ENCODE measurements around the gene CDC42SE1. TPM values are rescaled to one million over a fixed set of nuclear protein-coding genes. Genes with fewer than 3 reads are reported as not detected.

Gene CDC42SE1
- total RNA-seq, 4 donors from 2014 or later, result 13.2 to 31.7 (median 22.8) TPM

DNA sequence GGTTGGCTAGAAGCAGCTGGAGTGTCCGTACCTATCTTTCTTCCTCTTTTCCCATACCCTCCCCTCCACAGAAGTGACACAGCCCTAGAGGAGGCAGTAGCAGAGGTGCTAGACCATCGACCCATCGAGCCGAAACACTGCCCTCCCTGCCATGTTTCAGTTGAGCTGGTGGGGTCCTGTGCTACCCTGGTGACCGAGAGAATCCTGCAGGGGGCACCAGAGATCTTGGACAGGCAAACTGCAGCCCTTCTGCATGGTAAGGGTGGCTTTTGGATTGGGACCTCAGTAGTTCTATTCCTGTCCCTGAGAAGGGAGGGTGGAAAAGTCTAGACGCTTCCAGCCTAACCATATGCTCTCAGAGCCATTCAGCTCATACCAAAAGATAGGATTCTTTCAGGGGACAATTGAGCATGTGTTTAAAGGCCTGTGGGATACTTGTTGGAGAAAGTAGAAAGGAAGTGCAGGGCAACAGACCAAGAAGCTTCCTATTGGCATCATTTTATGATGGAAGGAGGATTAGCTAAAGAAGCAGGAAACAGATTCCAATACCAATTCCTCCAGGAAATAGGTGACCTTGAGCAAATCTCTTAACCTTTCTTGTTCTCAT lies 34.8 kb downstream of the CDC42SE1 start:
- Histone ChIP-seq H3K4me3 (no peak overlapping the region), H3K9me3 (no peaks in the 10 kb centered on the region), H3K4me1 (peaks cover 16 to 21% of the 10 kb centered on the region in 2 donors), H3K27ac (peak overlapping the region; percentile 45 to 75 (median 72)), H3K27me3 (no peaks in the 10 kb centered on the region), H3K36me3 (peaks cover 0 to 42% of the 10 kb centered on the region in 2 donors)
- DNase-seq, result peak; percentile 71 to 81
- peak; percentile 68 to 81 (median 77) for TF ChIP-seq CTCF (IDR thresholded peaks at IDR 0.05 in 4 of 5, conservative IDR thresholded peaks at IDR 0.05 in 1 of 5)
- TF ChIP-seq POLR2A (IDR thresholded peaks at IDR 0.05), result no peak
- intact Hi-C loops (cut with DNase I; ENCODE audit: low total_unique reads), result loop anchor here (1.0 to 5.0 kb wide), 5 partner anchors 24 to 123 kb away; partner anchors contain the start of genes CDC42SE1, GABPB2 and SEMA6C
- peak; percentile 88 to 99 for ATAC-seq
- in situ Hi-C loops (cut with MboI; ENCODE audit: low sequenced_read_pairs in 4 of 4), result no loop called here

- H3K27me3 ChIP-seq, result no peaks in the 10 kb centered on the region
- peaks cover 19 to 27% of the 10 kb centered on the region in 2 donors for H3K4me1 ChIP-seq
- in situ Hi-C loops (cut with MboI; ENCODE audit: low sequenced_read_pairs in 4 of 4) (no loop called here), intact Hi-C loops (cut with DNase I; ENCODE audit: low total_unique reads) (loop anchor here (10.0 kb wide), 1 partner anchor 811 kb away; no protein-coding TSS in a partner anchor)
- no peak overlapping the region for H3K4me3 ChIP-seq
- H3K9me3 ChIP-seq, result no peaks in the 10 kb centered on the region
- DNase-seq, result no peak
- ATAC-seq, result no peak
- peaks cover 0 to 13% of the 10 kb centered on the region in 2 donors for H3K36me3 ChIP-seq
- peak overlapping the region in 1 of 4 donors; percentile 19 for H3K27ac ChIP-seq
- TF ChIP-seq CTCF (IDR thresholded peaks at IDR 0.05 in 4 of 5, conservative IDR thresholded peaks at IDR 0.05 in 1 of 5), result no peak
- no peak for TF ChIP-seq POLR2A (IDR thresholded peaks at IDR 0.05)
Observed at GRCh38 chr1:151013518-151013917, 45.9 kb downstream of the CDC42SE1 start.

DNA sequence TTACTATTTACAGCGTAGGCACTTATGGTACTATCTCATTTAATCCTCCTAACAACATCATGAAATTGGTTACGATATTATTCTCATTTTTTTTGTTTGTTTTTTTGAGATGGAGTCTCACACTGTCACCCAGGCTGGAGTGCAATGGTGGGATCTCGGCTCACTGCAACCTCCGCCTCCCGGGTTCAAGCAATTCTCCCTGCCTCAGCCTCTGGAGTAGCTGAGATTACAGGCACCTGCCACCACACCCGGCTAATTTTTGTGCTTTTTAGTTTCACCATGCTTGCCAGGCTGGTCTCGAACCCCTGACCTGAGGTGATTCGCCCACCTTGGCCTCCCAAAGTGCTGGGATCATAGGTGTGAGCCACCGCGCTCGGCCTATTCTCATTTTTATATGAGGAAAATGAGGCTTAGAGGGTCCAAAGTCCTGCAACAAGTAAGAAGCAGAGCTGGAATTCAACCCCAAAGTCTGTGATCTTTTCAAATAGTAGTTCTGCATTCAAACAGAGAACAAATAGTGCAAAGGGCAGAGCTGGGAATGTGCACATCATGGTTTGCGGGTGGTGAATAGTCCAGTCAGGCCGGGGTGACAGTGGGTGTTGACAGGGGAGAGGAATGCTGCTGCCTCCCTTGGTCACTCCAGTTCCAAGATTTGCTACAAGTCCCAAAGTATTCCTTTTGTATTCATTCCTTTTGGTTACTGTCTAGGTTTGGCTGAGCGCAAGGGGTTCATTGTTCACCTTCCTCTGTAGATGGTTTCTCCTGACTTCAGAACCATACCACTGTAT lies 46.5 kb downstream of the CDC42SE1 start:
- in situ Hi-C loops (cut with MboI; ENCODE audit: low sequenced_read_pairs in 4 of 4), result no loop called here
- TF ChIP-seq POLR2A (IDR thresholded peaks at IDR 0.05), result no peak
- TF ChIP-seq CTCF (IDR thresholded peaks at IDR 0.05 in 4 of 5, conservative IDR thresholded peaks at IDR 0.05 in 1 of 5), result no peak
- DNase-seq (no peak), ATAC-seq (no peak)
- H3K27ac ChIP-seq, result peak overlapping the region in 1 of 4 donors; percentile 19
- H3K27me3 ChIP-seq, result no peaks in the 10 kb centered on the region
- intact Hi-C loops (cut with DNase I; ENCODE audit: low total_unique reads), result loop anchor here (10.0 kb wide), 1 partner anchor 812 kb away; no protein-coding TSS in a partner anchor
- H3K4me1 ChIP-seq, result peaks cover 19 to 29% of the 10 kb centered on the region in 2 donors
- no peaks in the 10 kb centered on the region for H3K9me3 ChIP-seq
- peaks cover 0 to 11% of the 10 kb centered on the region in 2 donors for H3K36me3 ChIP-seq
- no peak overlapping the region for H3K4me3 ChIP-seq

DNA sequence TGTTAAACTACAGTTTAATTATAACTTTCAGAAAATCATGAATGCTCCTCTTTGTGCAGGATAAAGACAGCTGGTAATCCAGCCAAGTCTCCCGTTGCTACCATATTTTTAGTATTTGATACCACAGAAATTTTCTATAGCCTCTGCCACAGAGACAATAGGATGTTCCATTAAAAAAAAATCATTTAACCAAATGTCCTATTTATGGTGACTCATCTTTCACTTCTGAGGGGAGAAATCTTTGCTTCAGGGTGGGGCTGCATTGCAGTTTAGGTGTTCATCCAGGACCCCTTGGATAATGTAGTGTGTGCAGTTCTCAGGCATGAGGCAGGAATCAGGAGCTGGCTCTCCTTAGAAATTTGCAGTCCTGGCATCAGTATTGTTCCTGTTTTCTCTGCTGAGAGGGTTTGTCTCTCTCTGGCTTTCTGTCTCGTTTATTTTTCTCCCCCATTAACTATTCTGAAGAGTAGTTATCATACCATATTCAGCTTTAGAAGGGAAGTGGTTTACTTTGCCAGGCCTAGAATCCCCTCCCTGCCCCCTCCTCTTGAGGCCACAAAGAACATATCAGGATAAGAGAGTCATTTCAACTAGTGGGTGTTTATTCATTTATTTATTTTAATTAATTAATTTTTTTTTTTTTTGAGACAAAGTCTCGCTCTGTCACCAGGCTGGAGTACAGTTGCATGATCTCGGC lies 48.1 kb downstream of the CDC42SE1 start:
- Histone ChIP-seq H3K27ac (no peak overlapping the region), H3K9me3 (no peaks in the 10 kb centered on the region), H3K4me3 (no peak overlapping the region), H3K36me3 (peaks cover 0 to 10% of the 10 kb centered on the region in 2 donors), H3K27me3 (no peaks in the 10 kb centered on the region), H3K4me1 (peaks cover 32 to 40% of the 10 kb centered on the region in 2 donors)
- TF ChIP-seq CTCF (IDR thresholded peaks at IDR 0.05 in 4 of 5, conservative IDR thresholded peaks at IDR 0.05 in 1 of 5) (no peak), POLR2A (IDR thresholded peaks at IDR 0.05) (no peak)
- intact Hi-C loops (cut with DNase I; ENCODE audit: low total_unique reads), result loop anchor here (10.0 kb wide), 1 partner anchor 813 kb away; no protein-coding TSS in a partner anchor
- no peak for DNase-seq
- no peak for ATAC-seq
- in situ Hi-C loops (cut with MboI; ENCODE audit: low sequenced_read_pairs in 4 of 4), result no loop called here
